Bronchial epithelial cell (primary cell): ENCODE measurements around the gene NWD2. TPM values are rescaled to one million over a fixed set of nuclear protein-coding genes. Genes with fewer than 3 reads are reported as not detected.

Experiments used
- DNase-seq: peaks from one replicate; pipeline ENCODE4 v3.0.0-alpha.2; 2010; ENCODE audit warnings: low read depth
- FAIRE-seq: peaks from 2 replicates; lab custom pipeline; 2011; peaks lifted over from hg19 to GRCh38; lab: Jason Lieb, UNC
- H3K27me3 ChIP-seq: 2 replicates; pipeline ENCODE4 v1.5.1; 2011; ENCODE audit warnings: low read length; ENCODE audit not compliant: control insufficient read depth, insufficient read depth
- H3K36me3 ChIP-seq: 2 replicates; pipeline ENCODE4 v1.5.1; 2011; ENCODE audit warnings: low read length; ENCODE audit not compliant: control insufficient read depth, insufficient read depth
- H3K4me3 ChIP-seq: 2 replicates; pipeline ENCODE4 v1.5.1; 2011; ENCODE audit warnings: mild to moderate bottlenecking, low read depth, low read length, control low read depth
- CTCF ChIP-seq: IDR thresholded peaks from 2 replicates; pipeline ENCODE4 v1.5.1; 2011; ENCODE audit warnings: mild to moderate bottlenecking, moderate library complexity, low read length, control low read depth, inconsistent platforms; ENCODE audit not compliant: insufficient read depth, severe bottlenecking
- total RNA-seq: library from RNA; depleted of rRNA; stranded (reverse); fragments of >200 nt; gene quantifications from 2 replicates; pipeline ENCODE4 v1.2.1, GENCODE V29; 2014

The NWD2 gene
- total RNA-seq, 1 donor from 2014 or later, result 0.26 TPM

GRCh38 chr4:37219990-37220389, 24.6 kb upstream of the NWD2 start:
- FAIRE-seq (no peak), DNase-seq (no peak)
- Histone ChIP-seq H3K4me3 (no peak overlapping the region), H3K36me3 (no peaks in the 10 kb centered on the region), H3K27me3 (no peaks in the 10 kb centered on the region)
- no peak for TF ChIP-seq CTCF

GRCh38 chr4:37220685-37221084, 23.9 kb upstream of the NWD2 start:
- Histone ChIP-seq H3K4me3 (no peak overlapping the region), H3K36me3 (no peaks in the 10 kb centered on the region), H3K27me3 (no peaks in the 10 kb centered on the region)
- FAIRE-seq (no peak), DNase-seq (no peak)
- no peak for TF ChIP-seq CTCF

- FAIRE-seq (no peak), DNase-seq (no peak)
- no peaks in the 10 kb centered on the region for H3K27me3 ChIP-seq
- H3K4me3 ChIP-seq, result no peak overlapping the region
- H3K36me3 ChIP-seq, result no peaks in the 10 kb centered on the region
- no peak for TF ChIP-seq CTCF
Observed at GRCh38 chr4:37223732-37224131, 20.8 kb upstream of the NWD2 start.

- Histone ChIP-seq H3K4me3 (no peak overlapping the region), H3K36me3 (no peaks in the 10 kb centered on the region), H3K27me3 (no peaks in the 10 kb centered on the region)
- no peak for FAIRE-seq
- TF ChIP-seq CTCF, result no peak
- DNase-seq, result no peak
Observed at GRCh38 chr4:37224854-37225253, 19.7 kb upstream of the NWD2 start.

- no peak for DNase-seq
- no peak for FAIRE-seq
- Histone ChIP-seq H3K36me3 (no peaks in the 10 kb centered on the region), H3K4me3 (no peak overlapping the region), H3K27me3 (no peaks in the 10 kb centered on the region)
- no peak for TF ChIP-seq CTCF
Observed at GRCh38 chr4:37225778-37226177, 18.8 kb upstream of the NWD2 start.

- Histone ChIP-seq H3K27me3 (no peaks in the 10 kb centered on the region), H3K36me3 (no peaks in the 10 kb centered on the region), H3K4me3 (no peak overlapping the region)
- DNase-seq, result no peak
- FAIRE-seq, result no peak
- TF ChIP-seq CTCF, result no peak
Observed at GRCh38 chr4:37232315-37232714, 12.2 kb upstream of the NWD2 start.
